GM12878 (cell line): ENCODE measurements around the gene NELL1. TPM values are rescaled to one million over a fixed set of nuclear protein-coding genes. Genes with fewer than 3 reads are reported as not detected.

ENCODE experiments used
- ATAC-seq: fragments of 200-7000 bp; cut with Tn5 transposase; 3 replicates; pipeline ENCODE4 v1.9.1; 2020; ENCODE audit warnings: mild to moderate bottlenecking, moderate library complexity
- BruUV-seq: library from RNA; stranded (reverse); fragments of 400-500 nt; replicated peaks from 2 replicates; lab custom pipeline; 2021; lab: Mats Ljungman, UMichigan
- CTCF ChIA-PET: fragments of 300-600 bp; sonication (Branson Sonifier 250); formaldehyde crosslinking; extraction: SDS; loops from one replicate; lab custom pipeline; 2021; ENCODE audit warnings: inconsistent platforms; lab: Yijun Ruan, JAX
- POLR2A ChIA-PET: fragments of 350-600 bp; formaldehyde crosslinking; extraction: SDS; loops from one replicate; lab custom pipeline; 2021; ENCODE audit warnings: inconsistent platforms; lab: Charles Lee
- RAD21 ChIA-PET: fragments of 300-600 bp; sonication (Branson Sonifier 250); formaldehyde crosslinking; loops from one replicate; lab custom pipeline; 2023; ENCODE audit warnings: antibody characterized with exemption; ENCODE audit not compliant: unreplicated experiment; lab: Charles Lee
- SMC1A ChIA-PET: fragments of 300-600 bp; sonication (Branson Sonifier 250); formaldehyde crosslinking; loops from one replicate; lab custom pipeline; 2023; ENCODE audit not compliant: unreplicated experiment, uncharacterized antibody; lab: Charles Lee
- DNase-seq: peaks from one replicate; pipeline ENCODE4 v3.0.0-alpha.2; 2011; ENCODE audit warnings: low read depth, low spot score
- FAIRE-seq: peaks from 3 replicates; lab custom pipeline; 2011; peaks lifted over from hg19 to GRCh38; lab: Jason Lieb, UNC
- H2AFZ ChIP-seq: 2 replicates; pipeline ENCODE4 v1.6.0; 2011; ENCODE audit warnings: low read depth, low read length, control low read depth; ENCODE audit not compliant: control insufficient read depth
- H3K27ac ChIP-seq: 2 replicates; pipeline ENCODE4 v1.5.1; 2011; ENCODE audit warnings: control low read depth; ENCODE audit not compliant: control insufficient read depth, insufficient read depth
- H3K27me3 ChIP-seq, 2 experiments: replicated peaks in 1 of 2; 2 replicates each; pipeline versions ENCODE4 v1.6.0 to v1.6.1; 2011; ENCODE audit warnings: low read length in 1 of 2; ENCODE audit not compliant: control insufficient read depth in 2 of 2, insufficient read depth in 2 of 2
- H3K36me3 ChIP-seq, 2 experiments: 2 replicates each; pipeline ENCODE4 v1.5.1; 2011; ENCODE audit warnings: low read length in 1 of 2; ENCODE audit not compliant: control insufficient read depth in 2 of 2, insufficient read depth in 2 of 2
- H3K4me1 ChIP-seq: 2 replicates; pipeline ENCODE4 v1.6.1; 2011; ENCODE audit warnings: mild to moderate bottlenecking, low read length, moderate library complexity, mixed read lengths; ENCODE audit not compliant: control insufficient read depth, insufficient read depth
- H3K4me2 ChIP-seq: 2 replicates; pipeline ENCODE4 v1.6.0; 2011; ENCODE audit warnings: control low read depth; ENCODE audit not compliant: control insufficient read depth, insufficient read depth
- H3K4me3 ChIP-seq: fragments of 200-600 bp; sonication (generic); 2 replicates; pipeline ENCODE4 v1.5.1; 2016
- H3K79me2 ChIP-seq: 2 replicates; pipeline ENCODE4 v1.6.0; 2011; ENCODE audit warnings: low read length; ENCODE audit not compliant: control insufficient read depth, insufficient read depth
- H3K9ac ChIP-seq: 2 replicates; pipeline ENCODE4 v1.8.0; 2011; ENCODE audit warnings: low read length, control low read depth, mixed read lengths; ENCODE audit not compliant: control insufficient read depth, insufficient read depth
- H3K9me3 ChIP-seq: replicated peaks from 3 replicates; pipeline ENCODE4 v1.5.1; 2011; ENCODE audit warnings: mild to moderate bottlenecking, low read length; ENCODE audit not compliant: control insufficient read depth, insufficient read depth
- H4K20me1 ChIP-seq: 2 replicates; pipeline ENCODE4 v1.6.0; 2011; ENCODE audit not compliant: control insufficient read depth, insufficient read depth
- ASH2L ChIP-seq: fragments of 300-600, 200-600 bp; sonication (generic); IDR thresholded peaks from 2 replicates; pipeline ENCODE4 v1.6.1; 2017; ENCODE audit warnings: low read depth, mild to moderate bottlenecking, borderline replicate concordance
- CREM ChIP-seq: IDR thresholded peaks from 2 replicates; pipeline ENCODE4 v1.6.1; 2014; ENCODE audit warnings: antibody characterized with exemption, low read depth
- EED ChIP-seq: sonication (generic); IDR thresholded peaks from 2 replicates; pipeline ENCODE4 v1.6.1; 2016; ENCODE audit warnings: antibody characterized with exemption, low read depth
- ESRRA ChIP-seq: IDR thresholded peaks from 2 replicates; pipeline ENCODE4 v1.6.1; 2012; ENCODE audit warnings: mild to moderate bottlenecking, low read length, improper control_type of control experiment
- GATAD2B ChIP-seq: fragments of 450-650 bp; conservative IDR thresholded peaks from 2 replicates; pipeline ENCODE4 v1.6.1; 2017; ENCODE audit warnings: low read depth, mild to moderate bottlenecking, moderate library complexity
- IRF4 ChIP-seq: IDR thresholded peaks from 2 replicates; pipeline ENCODE4 v1.6.1; 2011; ENCODE audit warnings: low read depth, low read length
- KDM1A ChIP-seq: fragments of 200-600 bp; sonication (generic); IDR thresholded peaks from 2 replicates; pipeline ENCODE4 v1.6.1; 2016; ENCODE audit warnings: borderline replicate concordance
- MLLT1 ChIP-seq: fragments of 450-650 bp; IDR thresholded peaks from 2 replicates; pipeline ENCODE4 v1.6.1; 2016; ENCODE audit warnings: mild to moderate bottlenecking
- NR2C1 ChIP-seq: fragments of 450-650 bp; IDR thresholded peaks from 2 replicates; pipeline ENCODE4 v1.6.1; 2017; ENCODE audit warnings: antibody characterized with exemption, mild to moderate bottlenecking, moderate library complexity
- PAX8 ChIP-seq: fragments of 450-650 bp; IDR thresholded peaks from 2 replicates; pipeline ENCODE4 v1.6.1; 2017; ENCODE audit warnings: mild to moderate bottlenecking, moderate library complexity
- SRF ChIP-seq, 2 experiments: IDR thresholded peaks; 2 replicates each; pipeline ENCODE4 v1.6.1; 2011; ENCODE audit warnings: low read depth in 2 of 2, low read length in 2 of 2, mild to moderate bottlenecking in 1 of 2, moderate library complexity in 1 of 2
- USF1 ChIP-seq: IDR thresholded peaks from 2 replicates; pipeline ENCODE4 v1.6.1; 2011; ENCODE audit warnings: borderline replicate concordance, low read depth, mild to moderate bottlenecking, moderate library complexity, mixed read lengths, low read length; ENCODE audit not compliant: insufficient read depth; ENCODE audit errors: extremely low read length
- YBX1 ChIP-seq: fragments of 450-650 bp; IDR thresholded peaks from 2 replicates; pipeline ENCODE4 v1.6.1; 2016; ENCODE audit warnings: antibody characterized with exemption
- YY1 ChIP-seq: IDR thresholded peaks from 2 replicates; pipeline ENCODE4 v1.6.1; 2011; ENCODE audit warnings: low read depth, mild to moderate bottlenecking, low read length
- ZBTB4 ChIP-seq: fragments of 450-650 bp; formaldehyde crosslinking; IDR thresholded peaks from 2 replicates; pipeline ENCODE4 v1.4.0; 2022; ENCODE audit warnings: mild to moderate bottlenecking, moderate library complexity
- ZNF207 ChIP-seq: fragments of 450-650 bp; IDR thresholded peaks from 2 replicates; pipeline ENCODE4 v1.6.1; 2014; ENCODE audit warnings: antibody characterized with exemption, mild to moderate bottlenecking, borderline replicate concordance
- ZNF24 ChIP-seq: fragments of 450-650 bp; IDR thresholded peaks from 2 replicates; pipeline ENCODE4 v1.6.1; 2017; ENCODE audit warnings: antibody characterized with exemption, mild to moderate bottlenecking
- ZNF384 ChIP-seq: IDR thresholded peaks from 2 replicates; pipeline ENCODE4 v1.6.1; 2012; ENCODE audit warnings: low read depth, mild to moderate bottlenecking, low read length, improper control_type of control experiment, borderline replicate concordance
- in situ Hi-C: fragments of 300-500 bp; cut with MboI; formaldehyde crosslinking; loops from 9 replicates; pipeline ENCODE4 v1.14.3; 2018; ENCODE audit warnings: mixed read lengths
- intact Hi-C: fragments of 100-400 bp; cut with micrococcal nuclease; formaldehyde crosslinking; loops from one replicate; pipeline ENCODE4 v1.14.2; 2022; ENCODE audit not compliant: unreplicated experiment
- polyA plus RNA-seq, 11 experiments: library from polyadenylated mRNA; depleted of rRNA in 4 of 11; unstranded in 6 of 11; stranded (reverse) in 5 of 11; fragments of >200 nt; fragmentation: Nextera tagmentation in 4 of 11; fragmentation: Illumina TruSeq in 1 of 11; extraction: Ambion mirVana in 4 of 11; extraction: Trizol in 1 of 11; gene quantifications; 1 replicate in 1 of 11; 2 replicates in 10 of 11; pipeline versions ENCODE4 v1.2.1 to v1.2.3, GENCODE V29; 2011 to 2016; ENCODE audit warnings: inconsistent platforms in 2 of 11, missing spikeins in 2 of 11, low read depth in 1 of 11
- total RNA-seq, 4 experiments: library from RNA; depleted of rRNA in 3 of 4; stranded (reverse); fragments of >200 nt in 3 of 4; fragmentation: Illumina TruSeq in 1 of 4; extraction: Trizol in 1 of 4; gene quantifications; 2 replicates each; pipeline versions ENCODE4 v1.2.1 to v1.2.3, GENCODE V29; 2013 to 2021
- TF ChIP-seq, protein P1 (sequence below): fragments of 450-650 bp; IDR thresholded peaks from 2 replicates; pipeline ENCODE4 v1.6.1; 2017; ENCODE audit warnings: low read depth, mild to moderate bottlenecking, moderate library complexity

The NELL1 gene
- total and polyA plus RNA-seq, 10 of the 15 experiments (the other 5 are each of a cell fraction or from before 2014, with no cell fraction given), result 0.02 to 0.12 TPM; not detected in 8

DNA sequence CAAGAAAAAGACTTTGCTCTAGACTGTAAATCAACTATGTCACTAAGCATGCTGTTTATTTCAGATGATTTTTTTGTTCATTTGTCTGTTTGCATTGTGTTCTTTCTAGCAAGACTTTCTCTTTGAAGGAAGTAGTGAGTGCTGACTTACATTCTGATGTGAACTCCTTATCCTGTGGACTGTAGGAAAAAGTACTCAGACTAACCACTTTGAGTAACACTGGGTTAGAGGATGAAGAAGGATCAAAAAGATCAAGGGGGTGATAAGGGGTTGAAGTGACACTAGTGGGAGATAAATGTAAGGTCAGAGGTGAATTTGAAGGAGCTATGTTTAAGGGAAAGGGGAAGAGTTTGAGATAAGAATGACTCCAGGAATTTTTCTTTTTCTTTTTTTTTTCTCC is 369.4 kb downstream of the NELL1 start:
- intact Hi-C loops (no loop called here), in situ Hi-C loops (no loop called here)
- H3K27ac ChIP-seq, result no peak overlapping the region
- H3K4me2 ChIP-seq, result no peak overlapping the region
- H3K4me3 ChIP-seq, result no peak overlapping the region
- CTCF ChIA-PET, result no interaction called here
- no peaks in the 10 kb centered on the region for H3K27me3 ChIP-seq
- SMC1A ChIA-PET, result no interaction called here
- H3K36me3 ChIP-seq, result no peaks in the 10 kb centered on the region
- RAD21 ChIA-PET, result no interaction called here
- DNase-seq (no peak), FAIRE-seq (no peak), ATAC-seq (no peak)
- no peaks in the 10 kb centered on the region for H3K4me1 ChIP-seq
- no peak overlapping the region for H3K9ac ChIP-seq
- BruUV-seq, result no TSS peak
- no peak overlapping the region for H2AFZ ChIP-seq
- POLR2A ChIA-PET, result no interaction called here
- H4K20me1 ChIP-seq, result no peaks in the 10 kb centered on the region
- TF ChIP-seq SRF (IDR thresholded peaks at IDR 0.05; ENCODE audit: low read depth in 2 of 2, low read length in 2 of 2) (no peak), MLLT1 (no peak), GATAD2B (no peak), CREM (no peak), YBX1 (no peak), EED (no peak), YY1 (no peak), PAX8 (no peak), ZBTB4 (no peak), ESRRA (no peak), USF1 (no peak), ZNF384 (no peak), IRF4 (no peak), ASH2L (no peak), KDM1A (no peak), ZNF24 (no peak), NR2C1 (no peak), ZNF207 (no peak)
- TF ChIP-seq, protein P1, sequence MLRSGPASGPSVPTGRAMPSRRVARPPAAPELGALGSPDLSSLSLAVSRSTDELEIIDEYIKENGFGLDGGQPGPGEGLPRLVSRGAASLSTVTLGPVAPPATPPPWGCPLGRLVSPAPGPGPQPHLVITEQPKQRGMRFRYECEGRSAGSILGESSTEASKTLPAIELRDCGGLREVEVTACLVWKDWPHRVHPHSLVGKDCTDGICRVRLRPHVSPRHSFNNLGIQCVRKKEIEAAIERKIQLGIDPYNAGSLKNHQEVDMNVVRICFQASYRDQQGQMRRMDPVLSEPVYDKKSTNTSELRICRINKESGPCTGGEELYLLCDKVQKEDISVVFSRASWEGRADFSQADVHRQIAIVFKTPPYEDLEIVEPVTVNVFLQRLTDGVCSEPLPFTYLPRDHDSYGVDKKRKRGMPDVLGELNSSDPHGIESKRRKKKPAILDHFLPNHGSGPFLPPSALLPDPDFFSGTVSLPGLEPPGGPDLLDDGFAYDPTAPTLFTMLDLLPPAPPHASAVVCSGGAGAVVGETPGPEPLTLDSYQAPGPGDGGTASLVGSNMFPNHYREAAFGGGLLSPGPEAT, result no peak
- TF ChIP-seq, all 136 proteins: peak for 0
- H3K9me3 ChIP-seq, result no peaks in the 10 kb centered on the region
- no peaks in the 10 kb centered on the region for H3K79me2 ChIP-seq
